Activated T-helper 17 cell treated with anti-CD3 and anti-CD28 coated beads, Interleukin-2, amount 50 U/mL, for 72 hours (primary cell): ENCODE data around the gene KCTD18. TPM values are rescaled to one million over a fixed set of nuclear protein-coding genes. Genes with fewer than 3 reads are reported as not detected.

Experiments used
- ATAC-seq: fragments of 150-1000 bp; cut with Tn5 transposase; replicated peaks from 2 replicates; pipeline ENCODE4 v1.10.0; 2021; ENCODE audit warnings: mild to moderate bottlenecking, moderate library complexity
- H3K27ac Mint-ChIP-seq: one replicate; pipeline ENCODE4 v1.8.0; 2022; ENCODE audit warnings: mixed read lengths
- H3K27me3 Mint-ChIP-seq: one replicate; pipeline ENCODE4 v1.8.0; 2022; ENCODE audit warnings: mixed read lengths
- H3K36me3 Mint-ChIP-seq: one replicate; pipeline ENCODE4 v1.8.0; 2022; ENCODE audit warnings: low read depth, mild to moderate bottlenecking, mixed read lengths
- H3K4me1 Mint-ChIP-seq: one replicate; pipeline ENCODE4 v1.8.0; 2022; ENCODE audit warnings: mixed read lengths
- H3K4me3 Mint-ChIP-seq: one replicate; pipeline ENCODE4 v1.8.0; 2022; ENCODE audit warnings: mild to moderate bottlenecking, mixed read lengths
- H3K9me3 Mint-ChIP-seq: one replicate; pipeline ENCODE4 v1.8.0; 2022; ENCODE audit warnings: mixed read lengths
- total RNA-seq, 2 donors: library from RNA; stranded (reverse); gene quantifications; one replicate each; pipeline ENCODE4 v1.2.3, GENCODE V29; 2022

KCTD18 gene
- total RNA-seq, 2 donors from 2014 or later: 9.3 to 10.8 TPM

DNA sequence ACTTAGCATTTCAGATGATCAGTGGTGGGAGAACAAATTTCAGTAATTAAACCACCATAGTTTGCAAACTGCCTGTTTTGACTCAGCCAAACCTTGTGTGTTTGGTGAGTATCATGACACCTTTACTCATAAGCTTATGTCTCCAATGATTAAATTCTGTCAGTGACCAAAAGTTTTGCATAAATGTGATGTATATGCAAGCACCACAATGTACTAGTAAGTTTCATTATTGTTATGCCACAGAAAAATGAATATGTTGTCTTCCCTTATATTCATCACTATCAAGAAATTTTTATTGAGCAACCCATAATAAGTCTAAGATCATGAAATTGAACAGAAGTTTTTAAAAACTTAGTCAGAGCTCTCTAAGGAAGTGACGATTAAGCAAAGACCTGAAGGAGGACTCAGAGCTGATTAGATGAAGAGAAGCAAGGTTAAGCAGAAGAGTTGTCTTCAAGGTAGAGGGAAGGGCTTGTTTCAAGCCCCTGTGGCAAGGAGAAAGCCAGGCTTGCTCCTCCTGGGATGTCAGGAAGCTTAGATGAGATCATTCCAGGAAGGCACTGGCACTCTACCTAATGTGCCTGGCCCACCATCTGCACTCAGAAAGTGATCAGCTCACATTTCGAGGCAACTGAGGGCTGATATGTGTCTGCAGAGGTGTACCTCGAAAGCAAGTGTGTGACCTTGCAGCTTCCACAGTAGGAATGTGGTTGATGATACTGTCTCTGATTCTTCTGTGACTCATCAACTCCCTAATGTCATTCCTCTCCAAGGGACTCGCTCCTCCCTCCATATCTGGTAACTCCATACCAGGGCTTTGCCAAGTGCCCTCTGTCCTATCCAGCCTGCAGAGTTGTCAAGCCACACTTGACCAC is 54.7 kb downstream of the KCTD18 start:
- Mint-ChIP-seq H3K4me1 (peaks cover 30% of the 10 kb centered on the region), H3K36me3 (no peaks in the 10 kb centered on the region), H3K4me3 (peak overlapping the region; percentile 69), H3K27ac (peak overlapping the region; percentile 99), H3K9me3 (no peaks in the 10 kb centered on the region), H3K27me3 (peaks cover 6% of the 10 kb centered on the region)
- ATAC-seq: peak; percentile 84

DNA sequence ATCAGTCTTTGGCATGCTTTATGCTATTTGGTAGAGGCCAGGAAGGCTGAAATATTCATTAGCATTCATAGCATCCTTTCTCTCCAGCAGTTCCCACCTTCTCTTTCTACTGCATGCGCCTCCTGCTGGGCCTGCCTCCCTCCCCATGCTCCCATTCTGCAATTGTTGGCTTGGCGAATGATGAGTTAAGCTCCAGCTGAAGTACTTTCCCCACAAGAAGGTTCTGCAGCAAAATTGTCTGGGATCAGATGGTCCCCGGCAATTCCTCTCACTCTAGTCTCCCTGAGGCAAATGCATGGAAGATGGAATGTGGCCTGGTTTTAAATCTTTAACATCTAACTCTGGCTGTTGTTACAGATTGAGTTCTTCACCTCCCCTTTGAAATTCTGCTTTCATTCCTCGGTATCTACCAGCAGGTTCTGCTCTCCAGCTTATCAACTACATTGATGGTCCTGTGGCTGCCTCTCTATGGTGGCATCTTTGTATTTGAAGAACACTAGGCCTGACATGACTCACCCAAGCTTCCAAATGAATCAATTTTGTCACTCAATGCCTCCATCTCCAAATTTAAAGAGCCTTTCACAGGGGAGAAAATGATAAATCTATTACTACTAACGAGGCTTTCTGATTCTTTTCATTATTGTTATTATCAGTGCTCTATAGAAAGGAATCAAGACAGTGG is 55.9 kb downstream of the KCTD18 start:
- peak; percentile 36 for ATAC-seq
- Mint-ChIP-seq H3K27me3 (peaks cover 6% of the 10 kb centered on the region), H3K27ac (peak overlapping the region; percentile 99), H3K4me1 (peaks cover 30% of the 10 kb centered on the region), H3K9me3 (no peaks in the 10 kb centered on the region), H3K4me3 (peak overlapping the region; percentile 69), H3K36me3 (no peaks in the 10 kb centered on the region)

DNA sequence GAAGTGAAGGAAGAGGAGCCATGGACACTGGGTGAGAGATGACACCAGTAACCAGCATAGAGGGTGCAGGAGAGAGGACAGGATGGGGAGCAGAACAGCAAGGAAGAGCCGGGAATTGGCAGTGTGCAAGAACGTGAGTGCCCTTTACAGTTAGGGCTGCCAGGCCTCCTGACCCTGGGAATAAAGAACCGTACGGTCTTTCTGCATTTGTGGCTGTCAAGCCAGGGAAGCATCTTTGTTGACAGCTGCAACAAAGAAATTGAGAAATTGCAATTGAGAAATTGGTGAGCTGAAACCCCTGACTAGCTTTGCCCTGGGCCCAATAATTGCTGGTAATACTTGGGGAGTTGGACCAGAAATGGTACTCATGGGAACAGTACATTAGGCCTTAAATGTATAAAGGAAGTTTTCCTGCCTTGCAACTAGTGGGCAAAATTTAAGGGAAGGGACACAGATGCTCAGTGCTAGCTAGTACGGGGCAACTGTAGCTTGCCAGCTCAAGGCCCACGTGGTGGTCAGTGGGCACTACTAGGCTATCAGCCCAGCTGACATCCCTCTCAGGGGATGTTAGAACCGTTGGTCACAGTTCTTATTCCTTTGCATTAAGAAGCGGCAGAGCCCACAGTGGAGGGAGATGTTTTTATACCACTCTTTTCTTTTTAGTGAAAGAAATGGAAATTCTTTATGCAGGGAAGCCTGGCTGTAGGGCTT is 56.6 kb downstream of the KCTD18 start:
- H3K36me3 Mint-ChIP-seq: no peaks in the 10 kb centered on the region
- no peak overlapping the region for H3K27ac Mint-ChIP-seq
- no peaks in the 10 kb centered on the region for H3K9me3 Mint-ChIP-seq
- peaks cover 6% of the 10 kb centered on the region for H3K27me3 Mint-ChIP-seq
- H3K4me1 Mint-ChIP-seq: peaks cover 37% of the 10 kb centered on the region
- no peak for ATAC-seq
- no peak overlapping the region for H3K4me3 Mint-ChIP-seq

DNA sequence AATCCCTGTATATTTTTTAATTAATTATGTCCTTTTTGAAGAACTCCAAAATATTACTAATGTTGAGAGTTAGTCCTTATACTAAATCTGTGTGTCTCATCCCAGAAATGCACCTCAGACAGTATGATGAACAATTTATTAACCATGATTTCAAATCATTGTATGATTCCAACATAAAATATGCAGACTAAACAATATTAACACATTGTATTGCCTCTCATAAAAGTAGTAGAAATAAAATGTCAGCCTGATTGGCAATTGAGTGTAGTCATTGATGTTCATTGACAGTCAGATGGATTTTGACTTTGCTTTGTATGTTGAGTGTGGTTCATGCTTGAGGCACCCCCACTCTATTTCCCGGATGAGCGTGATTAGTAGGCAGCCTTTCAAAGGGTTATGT is 57.5 kb downstream of the KCTD18 start:
- no peaks in the 10 kb centered on the region for H3K36me3 Mint-ChIP-seq
- H3K9me3 Mint-ChIP-seq: no peaks in the 10 kb centered on the region
- no peak for ATAC-seq
- H3K27ac Mint-ChIP-seq: no peak overlapping the region
- H3K4me1 Mint-ChIP-seq: peaks cover 40% of the 10 kb centered on the region
- H3K4me3 Mint-ChIP-seq: no peak overlapping the region
- H3K27me3 Mint-ChIP-seq: peaks cover 6% of the 10 kb centered on the region

DNA sequence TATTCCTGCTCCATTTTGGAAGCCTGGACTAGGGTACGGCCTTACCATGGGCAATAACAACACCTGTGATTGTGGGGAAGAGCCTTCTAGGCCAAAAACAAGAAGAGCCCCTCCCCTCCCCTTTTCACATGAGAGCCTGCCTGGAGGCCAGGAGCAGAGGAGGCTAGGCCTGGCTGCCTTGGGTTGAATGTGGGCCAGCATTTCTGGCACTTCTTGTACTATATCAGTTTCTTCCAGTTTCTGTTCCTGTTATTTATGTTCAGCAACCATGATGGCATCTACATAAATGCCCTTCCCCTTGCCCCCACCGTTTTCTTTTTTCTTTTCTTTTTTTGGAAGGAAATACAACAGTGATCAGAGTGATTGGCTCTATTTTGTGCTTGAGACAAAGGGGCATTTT is 58.4 kb downstream of the KCTD18 start:
- H3K27me3 Mint-ChIP-seq: peaks cover 3% of the 10 kb centered on the region
- no peak overlapping the region for H3K4me3 Mint-ChIP-seq
- no peaks in the 10 kb centered on the region for H3K36me3 Mint-ChIP-seq
- no peak for ATAC-seq
- no peak overlapping the region for H3K27ac Mint-ChIP-seq
- peaks cover 43% of the 10 kb centered on the region for H3K4me1 Mint-ChIP-seq
- H3K9me3 Mint-ChIP-seq: no peaks in the 10 kb centered on the region

DNA sequence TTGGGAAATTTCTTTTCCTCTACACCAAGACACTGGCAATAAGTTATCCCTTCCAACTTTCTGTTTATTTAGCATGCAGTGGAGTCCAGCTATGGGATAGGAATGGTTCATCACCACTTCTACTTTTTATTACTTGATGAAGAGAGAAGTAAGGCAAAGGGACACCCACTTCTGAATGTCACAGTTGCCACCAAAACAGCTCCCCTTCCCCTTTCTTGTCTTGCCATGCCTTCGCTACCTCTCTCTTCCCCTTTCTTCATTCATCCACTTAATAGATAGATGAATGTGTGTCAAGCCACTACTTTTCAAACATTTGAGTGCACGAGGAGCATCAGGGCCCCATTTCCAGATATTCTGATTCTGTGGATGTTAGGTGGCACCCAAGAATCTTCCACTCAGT is 59.6 kb downstream of the KCTD18 start:
- Mint-ChIP-seq H3K4me1 (peaks cover 34% of the 10 kb centered on the region), H3K27ac (no peak overlapping the region), H3K9me3 (no peaks in the 10 kb centered on the region), H3K4me3 (no peak overlapping the region), H3K27me3 (peaks cover 3% of the 10 kb centered on the region), H3K36me3 (no peaks in the 10 kb centered on the region)
- no peak for ATAC-seq

DNA sequence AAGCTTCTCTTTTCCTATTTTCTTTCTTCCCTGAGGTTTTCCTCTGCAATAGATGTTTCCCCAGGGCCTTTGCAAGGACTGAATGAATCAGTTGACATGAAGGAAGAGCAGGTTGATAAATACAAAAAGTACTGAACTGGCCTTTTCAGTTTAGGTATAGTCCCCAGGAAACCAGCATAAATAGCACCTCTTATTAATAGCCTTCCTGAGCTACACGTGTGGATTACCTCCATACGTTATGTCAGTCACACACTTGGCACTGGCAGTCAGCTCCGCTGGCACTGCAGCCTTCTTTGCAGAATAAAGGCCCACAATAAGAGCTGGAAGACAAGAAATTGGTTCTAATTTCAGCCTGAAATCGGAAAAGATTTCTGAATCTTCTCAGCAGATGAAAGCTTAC is 60.7 kb downstream of the KCTD18 start:
- Mint-ChIP-seq H3K27me3 (peaks cover 3% of the 10 kb centered on the region), H3K36me3 (no peaks in the 10 kb centered on the region), H3K27ac (no peak overlapping the region), H3K4me1 (peaks cover 23% of the 10 kb centered on the region), H3K9me3 (no peaks in the 10 kb centered on the region), H3K4me3 (no peak overlapping the region)
- ATAC-seq: no peak

DNA sequence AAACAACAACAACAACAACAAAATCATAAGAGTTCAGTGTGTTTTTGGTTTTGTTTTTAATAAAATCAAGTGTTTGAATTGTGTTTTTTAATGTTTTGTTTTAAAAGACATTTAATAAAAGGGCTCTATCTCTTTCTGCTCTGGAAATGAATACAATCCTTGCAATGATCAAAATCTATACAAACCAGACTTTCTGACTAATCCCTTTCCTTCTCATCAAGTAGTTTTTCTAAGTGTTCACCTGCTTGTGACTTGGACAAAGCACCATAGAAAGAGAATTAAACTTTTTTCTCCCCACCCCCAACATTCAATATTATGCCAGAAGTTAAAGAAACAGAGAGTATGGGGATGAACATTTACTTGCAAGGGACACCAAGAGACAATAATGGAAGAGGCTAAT is 61.4 kb downstream of the KCTD18 start:
- Mint-ChIP-seq H3K4me3 (no peak overlapping the region), H3K36me3 (no peaks in the 10 kb centered on the region), H3K9me3 (no peaks in the 10 kb centered on the region), H3K27ac (peak overlapping the region; percentile 7), H3K27me3 (peaks cover 3% of the 10 kb centered on the region), H3K4me1 (peaks cover 20% of the 10 kb centered on the region)
- ATAC-seq: peak; percentile 61

DNA sequence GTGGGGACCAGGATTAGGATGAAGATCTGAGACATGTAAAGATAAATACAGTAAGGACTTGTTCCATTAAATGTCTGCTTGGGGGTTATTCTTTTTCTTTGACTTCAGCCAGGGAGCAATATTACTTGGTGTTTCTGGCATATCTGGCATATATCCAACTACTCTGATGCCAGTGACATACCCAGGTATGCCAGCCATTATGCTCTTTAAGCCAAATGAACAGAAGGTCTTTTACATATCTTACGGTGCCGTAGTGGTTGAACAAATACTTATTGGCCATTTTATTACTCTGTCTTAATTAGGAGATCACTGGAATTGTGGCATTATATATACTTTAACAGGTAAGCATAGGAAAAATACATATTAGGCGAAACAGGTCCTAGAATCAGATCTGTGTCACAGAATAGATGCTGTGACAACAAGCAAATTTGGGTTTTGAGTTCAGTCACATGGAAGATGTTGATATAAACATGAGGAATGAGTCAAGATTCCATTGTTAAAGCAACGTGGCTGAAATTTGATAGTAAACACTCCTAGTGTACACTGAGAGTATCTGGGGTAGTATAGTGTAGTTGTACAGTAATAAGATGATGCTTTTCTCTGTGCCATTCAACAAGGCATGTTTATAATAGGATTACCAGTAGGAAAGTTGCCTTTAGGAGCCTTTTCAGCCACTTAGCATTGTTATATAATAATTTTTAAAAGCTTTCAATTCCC is 62.6 kb downstream of the KCTD18 start:
- Mint-ChIP-seq H3K4me3 (peak overlapping the region; percentile 32), H3K27ac (peak overlapping the region; percentile 83), H3K9me3 (no peaks in the 10 kb centered on the region), H3K4me1 (peaks cover 20% of the 10 kb centered on the region), H3K27me3 (no peaks in the 10 kb centered on the region), H3K36me3 (no peaks in the 10 kb centered on the region)
- ATAC-seq: peak; percentile 75

DNA sequence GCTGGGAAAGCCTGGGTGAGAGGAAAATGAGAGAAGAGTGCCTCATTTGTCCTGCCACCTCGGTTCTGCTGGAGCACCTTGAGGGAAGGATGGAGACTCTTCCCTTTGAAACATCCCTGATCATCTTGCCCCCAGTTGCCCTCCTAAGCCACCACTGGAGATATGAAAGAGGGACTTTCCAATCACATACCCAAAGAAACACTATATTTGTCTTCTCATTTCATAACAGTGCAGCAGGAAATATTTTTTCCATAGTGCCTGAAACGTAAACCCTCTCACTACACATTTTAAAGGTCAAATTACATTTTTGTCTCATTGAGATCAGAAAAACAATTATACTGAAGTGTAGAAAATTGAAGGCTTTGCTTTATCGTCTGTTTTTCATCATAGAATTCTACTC is 63.3 kb downstream of the KCTD18 start:
- ATAC-seq: peak; percentile 40
- Mint-ChIP-seq H3K9me3 (no peaks in the 10 kb centered on the region), H3K4me1 (peaks cover 20% of the 10 kb centered on the region), H3K36me3 (no peaks in the 10 kb centered on the region), H3K27ac (peak overlapping the region; percentile 83), H3K27me3 (no peaks in the 10 kb centered on the region), H3K4me3 (peak overlapping the region; percentile 32)

DNA sequence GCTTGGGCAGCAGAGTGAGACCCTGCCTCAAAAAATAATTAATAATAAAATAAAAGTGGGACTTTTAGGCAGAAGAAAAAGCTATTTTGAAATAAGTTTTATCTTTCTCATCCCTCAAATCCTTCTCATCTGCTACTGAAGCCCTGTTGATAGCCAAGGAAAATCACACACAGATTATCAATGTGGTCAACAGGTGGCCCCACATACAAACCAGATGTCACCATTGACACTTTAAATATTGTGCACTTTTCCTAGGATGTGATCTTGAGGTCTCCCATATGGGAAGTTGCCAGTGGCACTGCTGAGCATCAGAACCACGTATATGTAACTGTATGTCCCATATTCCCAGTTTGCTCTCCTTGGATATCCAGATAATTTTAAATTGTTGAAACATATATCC is 64.6 kb downstream of the KCTD18 start:
- no peaks in the 10 kb centered on the region for H3K27me3 Mint-ChIP-seq
- H3K27ac Mint-ChIP-seq: no peak overlapping the region
- H3K4me3 Mint-ChIP-seq: no peak overlapping the region
- peaks cover 20% of the 10 kb centered on the region for H3K4me1 Mint-ChIP-seq
- no peaks in the 10 kb centered on the region for H3K36me3 Mint-ChIP-seq
- H3K9me3 Mint-ChIP-seq: no peaks in the 10 kb centered on the region
- no peak for ATAC-seq

DNA sequence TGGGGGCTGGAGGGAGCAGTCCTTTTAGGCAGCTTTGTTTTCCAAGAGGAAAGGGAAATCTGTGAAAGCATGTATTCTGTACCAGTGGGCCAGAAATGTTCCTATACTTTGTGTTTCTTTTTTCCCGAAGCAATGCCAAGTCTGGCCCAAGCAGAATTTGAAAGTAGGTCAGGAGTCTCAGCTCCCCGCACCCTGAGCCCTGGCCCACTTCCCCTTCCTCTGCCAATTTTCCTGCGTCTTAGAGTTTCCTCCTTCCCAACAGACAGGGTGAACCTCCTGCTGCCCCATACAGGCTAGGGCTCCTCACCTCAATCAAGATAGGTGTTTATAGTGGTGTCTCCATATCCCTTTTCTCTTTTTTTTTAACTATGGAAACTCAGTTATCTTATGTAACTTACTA is 65.3 kb downstream of the KCTD18 start:
- Mint-ChIP-seq H3K4me3 (no peak overlapping the region), H3K4me1 (peaks cover 20% of the 10 kb centered on the region), H3K36me3 (no peaks in the 10 kb centered on the region), H3K27me3 (no peaks in the 10 kb centered on the region), H3K9me3 (no peaks in the 10 kb centered on the region), H3K27ac (no peak overlapping the region)
- ATAC-seq: no peak

DNA sequence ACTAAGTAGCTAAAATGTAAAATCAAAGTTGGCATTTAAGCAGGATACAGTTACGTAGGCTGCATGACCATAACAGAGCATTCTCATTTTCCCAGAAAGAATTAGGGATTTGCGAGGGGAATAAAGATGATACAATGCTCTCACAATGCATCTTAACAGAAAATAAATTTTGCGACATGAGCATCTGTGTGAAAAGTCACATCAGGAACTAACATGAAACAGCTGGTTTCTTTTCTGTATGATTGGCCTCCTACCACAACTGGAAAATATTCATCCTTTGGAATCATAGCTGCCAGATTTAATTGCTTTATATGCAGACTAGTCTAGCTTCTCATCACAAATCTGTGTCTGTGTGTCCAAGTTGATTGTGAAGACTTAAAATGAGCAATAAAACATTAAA is 66.0 kb downstream of the KCTD18 start:
- H3K27ac Mint-ChIP-seq: no peak overlapping the region
- H3K4me1 Mint-ChIP-seq: peaks cover 18% of the 10 kb centered on the region
- H3K27me3 Mint-ChIP-seq: no peaks in the 10 kb centered on the region
- no peak for ATAC-seq
- H3K9me3 Mint-ChIP-seq: no peaks in the 10 kb centered on the region
- H3K36me3 Mint-ChIP-seq: no peaks in the 10 kb centered on the region
- H3K4me3 Mint-ChIP-seq: no peak overlapping the region

DNA sequence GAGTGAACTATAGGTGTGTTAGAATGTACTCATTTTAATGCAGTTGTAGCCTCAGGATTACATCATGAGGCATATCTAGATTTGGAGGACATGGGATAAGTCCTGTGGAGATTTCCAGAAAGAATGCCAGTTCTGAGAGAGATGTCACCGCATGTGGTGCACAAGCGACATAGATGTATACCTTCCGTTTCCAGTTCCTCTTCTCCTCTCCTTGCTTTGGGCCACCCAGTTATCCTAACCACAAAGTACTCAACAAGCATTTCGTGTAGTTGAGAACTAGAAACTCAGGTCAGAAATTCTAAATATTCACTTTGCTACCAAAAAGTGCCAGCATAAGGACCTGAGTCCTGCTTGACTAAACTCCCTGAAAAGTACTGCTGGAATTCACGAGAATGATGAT is 66.5 kb downstream of the KCTD18 start:
- no peaks in the 10 kb centered on the region for H3K36me3 Mint-ChIP-seq
- H3K27me3 Mint-ChIP-seq: no peaks in the 10 kb centered on the region
- H3K9me3 Mint-ChIP-seq: no peaks in the 10 kb centered on the region
- ATAC-seq: no peak
- peaks cover 13% of the 10 kb centered on the region for H3K4me1 Mint-ChIP-seq
- no peak overlapping the region for H3K27ac Mint-ChIP-seq
- no peak overlapping the region for H3K4me3 Mint-ChIP-seq
